ENCODE measurements around the gene RUNX3.
A peak's percentile ranks its signal among the peaks of the same experiment; 100 is the strongest.

RUNX3 gene

DNA sequence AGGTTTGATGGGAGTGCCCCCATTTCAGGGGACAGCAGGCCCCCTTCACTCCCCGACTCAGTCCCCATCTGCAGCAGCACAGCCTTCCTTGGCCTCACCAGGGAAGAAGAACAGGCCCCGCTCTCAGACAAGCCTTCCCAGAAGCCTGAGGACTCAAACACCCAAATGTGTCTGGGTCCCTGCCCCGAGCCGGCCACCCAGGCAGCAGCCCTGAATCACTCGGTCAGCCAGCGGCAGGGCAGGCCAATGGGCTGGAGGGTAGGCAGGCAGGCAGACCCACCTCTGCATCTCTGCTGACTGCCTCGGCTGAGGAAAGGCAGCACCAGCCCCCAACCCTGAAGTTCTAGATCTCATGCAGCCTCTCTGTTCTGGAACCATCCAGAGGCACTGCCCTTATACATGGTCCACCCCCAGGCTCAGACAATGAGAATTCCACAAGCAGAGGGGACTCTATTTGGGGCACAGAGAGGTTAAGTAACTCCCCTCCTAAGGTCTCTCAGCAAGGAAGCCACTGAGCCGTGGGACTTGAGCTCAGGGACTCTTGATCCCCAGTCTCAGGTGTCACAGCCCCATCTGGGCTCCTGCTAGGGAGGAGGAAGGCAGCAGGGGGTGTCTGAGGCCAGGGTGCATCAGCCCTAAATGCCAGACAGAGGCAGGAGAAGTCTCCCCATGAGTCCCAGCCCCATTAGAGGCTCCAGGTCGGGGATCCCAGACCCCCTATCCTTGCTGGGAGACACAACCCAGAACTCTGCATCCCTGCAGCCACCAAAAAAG is 33.2 kb upstream of the RUNX3 start:
- peak; percentile 13 for DNase-seq

DNA sequence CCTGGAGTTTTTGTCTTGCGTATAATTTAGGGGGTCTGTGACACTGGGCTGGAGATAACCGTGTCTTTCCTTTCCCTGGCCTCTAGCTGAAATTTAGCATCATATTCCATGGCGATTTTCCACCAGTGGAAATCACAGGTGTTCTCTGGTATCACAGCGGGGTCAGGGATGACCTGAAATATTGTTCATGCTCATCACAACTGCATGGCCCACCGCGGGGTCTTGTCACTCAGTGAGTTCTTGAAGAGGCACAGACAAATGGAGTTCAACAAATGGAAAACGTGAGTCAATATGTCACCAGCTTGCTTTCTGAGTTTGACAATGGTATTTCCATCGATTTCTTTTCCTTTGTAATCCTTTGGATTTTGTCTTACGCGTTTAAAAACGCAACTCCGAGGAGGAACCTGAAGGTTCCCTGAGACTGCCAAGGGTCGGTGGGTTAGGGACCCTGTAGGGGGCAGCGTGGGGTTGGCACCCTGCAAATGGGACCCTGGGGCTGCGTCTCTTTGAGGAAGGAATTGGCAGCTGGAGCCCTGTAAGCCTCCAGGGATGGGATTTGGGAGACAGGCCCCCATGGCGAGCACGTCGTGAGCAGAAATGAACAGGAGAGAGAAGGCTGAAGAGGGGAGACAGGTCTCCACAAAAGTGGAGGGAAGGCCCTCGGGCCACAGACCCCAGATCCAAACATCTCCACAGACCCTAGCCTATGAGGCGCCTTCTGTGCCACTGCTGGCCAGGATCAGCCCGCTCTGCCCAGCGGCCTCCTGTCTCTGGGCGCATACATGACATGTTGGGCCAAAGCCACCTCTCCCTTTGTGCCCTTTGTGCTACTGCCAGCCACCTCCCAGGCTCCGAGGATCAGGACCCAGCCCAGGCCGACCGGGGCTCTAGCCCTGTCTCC is 32.1 kb upstream of the RUNX3 start:
- DNase-seq = peak; percentile 18

DNA sequence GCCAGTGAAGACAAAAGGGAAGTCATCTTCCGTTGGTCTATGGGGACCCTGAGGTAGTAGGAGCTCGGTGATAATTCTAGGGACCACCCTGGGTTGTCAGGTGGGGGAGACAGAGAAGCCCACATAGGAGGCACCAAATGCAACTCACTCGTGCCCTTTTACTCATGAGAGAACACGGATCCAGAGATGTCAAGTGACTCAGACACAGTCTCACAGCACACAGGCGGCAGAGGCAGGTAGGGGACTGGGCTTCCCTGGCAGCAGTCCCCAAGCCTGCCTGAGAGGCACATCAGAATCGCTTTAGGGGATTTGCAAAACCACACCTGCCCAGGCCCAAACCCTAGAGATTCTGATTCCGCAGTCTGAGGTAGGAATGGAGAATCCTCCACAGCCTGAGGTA is 31.3 kb upstream of the RUNX3 start:
- no peak for DNase-seq

DNA sequence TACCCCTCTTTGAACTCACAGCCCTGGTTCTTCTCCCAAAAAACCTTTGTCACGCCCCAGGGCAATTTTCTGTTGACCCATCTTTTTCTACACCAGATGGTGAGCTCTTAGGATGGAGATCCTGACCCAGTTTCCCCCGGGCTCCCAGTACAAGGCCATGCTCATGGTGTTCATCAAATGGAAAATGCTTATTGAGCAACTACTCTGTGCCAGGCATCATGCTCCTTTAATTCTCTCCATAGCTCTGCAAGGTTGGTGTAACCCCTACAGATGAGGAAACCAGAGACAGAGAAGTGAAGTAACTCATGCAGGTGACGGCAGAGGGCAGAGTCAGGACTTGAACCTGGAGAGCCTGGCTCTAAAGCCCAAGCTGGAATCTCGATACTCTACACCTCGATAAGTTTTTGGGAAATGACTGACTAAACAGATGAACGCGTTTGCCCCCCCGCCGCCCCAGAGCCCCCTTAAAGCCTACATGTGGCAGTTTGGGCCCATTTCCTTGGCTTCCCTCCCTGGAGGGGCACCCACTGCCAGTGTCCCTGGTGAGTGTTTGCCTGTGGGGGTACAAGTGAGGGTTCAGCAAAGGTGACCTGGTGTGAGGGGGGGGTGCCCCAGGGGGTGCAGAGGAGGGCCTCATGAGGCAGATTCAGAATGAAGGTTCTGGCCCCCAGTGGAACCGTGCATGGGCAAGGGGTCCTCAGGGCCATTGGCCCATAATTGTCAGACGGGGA is 30.2 kb upstream of the RUNX3 start:
- peak; percentile 3 for DNase-seq

DNA sequence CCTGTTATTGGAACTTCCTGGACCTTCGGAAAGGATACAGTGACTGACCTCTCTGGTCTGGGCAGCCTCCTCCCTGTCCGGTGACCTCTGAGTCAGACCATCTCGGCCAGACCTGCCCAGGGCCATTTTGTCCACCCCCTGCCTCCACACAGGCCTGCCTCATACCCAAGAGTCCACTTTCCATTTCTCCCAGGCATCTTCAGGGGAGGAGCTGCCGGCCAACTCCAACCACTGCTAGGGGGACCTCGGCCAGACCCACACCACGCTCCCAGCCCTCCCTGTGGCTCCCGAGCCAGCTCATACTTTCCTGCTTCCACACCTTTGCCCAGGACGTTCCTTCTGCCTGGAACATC is 29.5 kb upstream of the RUNX3 start:
- peak; percentile 15 for DNase-seq

DNA sequence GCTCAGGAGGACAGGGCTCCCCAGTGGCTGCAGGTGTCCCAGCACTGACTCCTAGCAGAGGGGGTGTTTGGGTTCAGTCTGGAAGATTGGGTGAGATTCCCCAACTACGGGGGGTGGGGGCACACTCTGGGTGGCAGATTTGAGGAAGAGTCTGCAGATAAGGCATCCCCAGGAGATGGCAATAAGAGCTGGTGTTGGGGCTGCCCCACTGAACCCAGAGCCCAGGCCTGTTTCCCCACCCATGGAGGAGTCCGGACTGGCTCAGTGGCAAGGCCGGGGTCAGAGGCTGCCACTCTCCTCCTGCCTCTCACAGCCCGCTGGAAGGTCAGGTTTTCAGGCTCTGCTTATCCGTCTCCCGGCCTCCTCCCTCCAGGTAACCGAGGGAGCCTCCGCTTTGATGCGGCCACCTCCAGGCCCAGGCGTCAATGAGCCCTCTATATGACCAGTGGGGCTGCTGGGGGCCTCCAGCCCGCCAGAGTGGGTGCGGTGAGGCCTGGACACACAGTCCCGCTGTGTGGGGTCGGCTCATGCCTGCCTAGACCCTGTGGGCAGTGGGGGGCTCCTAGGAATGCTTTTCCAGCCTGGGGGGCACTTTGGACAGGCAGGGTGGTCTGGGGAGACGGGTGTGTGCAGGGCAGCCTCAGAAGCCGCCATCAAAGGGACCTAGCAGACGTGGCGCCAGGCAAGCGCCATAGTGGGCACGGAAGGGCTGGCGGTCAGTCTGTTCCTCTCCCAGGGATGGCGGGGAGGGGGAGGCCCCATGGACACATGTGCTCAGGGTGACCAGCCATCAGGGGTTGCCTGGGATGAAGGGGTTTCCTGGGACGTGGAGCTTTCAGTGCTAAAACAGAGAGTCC is 28.9 kb upstream of the RUNX3 start:
- DNase-seq = peak; percentile 21

DNA sequence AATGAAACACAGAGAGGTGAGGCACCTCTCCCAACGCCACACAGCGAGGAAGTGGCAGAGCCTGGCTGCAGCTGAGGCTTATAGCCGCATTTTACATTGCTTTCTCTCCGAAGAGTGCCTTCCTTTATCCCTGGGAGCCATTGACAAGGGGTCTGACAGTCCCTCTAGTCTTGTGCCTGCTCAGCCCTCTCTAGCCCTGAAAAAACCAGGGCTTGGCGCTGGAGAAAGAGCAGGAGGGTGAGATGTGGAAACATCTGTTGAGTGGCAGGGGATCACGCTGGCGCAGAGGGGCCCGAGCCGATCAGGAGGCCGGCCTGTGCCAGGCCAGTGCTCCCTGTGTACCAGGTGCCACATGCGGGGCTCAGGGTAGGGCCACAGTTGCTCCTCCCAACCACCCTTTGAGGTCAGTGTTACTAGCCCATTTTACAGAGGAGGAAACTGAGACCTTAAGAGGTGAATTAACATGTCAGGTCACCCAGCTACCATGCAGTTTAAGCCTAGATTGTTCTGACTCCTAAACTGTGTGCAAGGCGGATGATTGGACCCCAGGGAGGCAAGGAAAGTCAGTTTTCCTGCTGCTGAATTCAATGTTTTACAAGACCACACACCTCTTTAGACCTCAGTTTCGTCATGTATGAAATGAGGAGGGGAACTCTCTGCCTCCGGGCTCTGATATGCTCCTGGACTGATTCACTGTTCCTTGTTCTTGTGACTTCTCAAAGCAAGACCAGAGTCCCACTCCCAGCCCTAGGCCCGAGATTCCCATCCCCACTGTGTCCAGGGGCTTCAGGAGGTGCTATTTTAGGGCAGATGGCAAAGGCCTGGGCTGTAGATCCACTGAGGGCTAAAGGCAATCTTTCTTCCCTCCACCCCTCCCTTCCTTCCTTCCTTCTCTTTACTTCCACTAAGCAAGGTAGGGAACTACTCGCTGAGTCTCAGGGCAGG is 28.0 kb upstream of the RUNX3 start:
- DNase-seq = peak; percentile 9

DNA sequence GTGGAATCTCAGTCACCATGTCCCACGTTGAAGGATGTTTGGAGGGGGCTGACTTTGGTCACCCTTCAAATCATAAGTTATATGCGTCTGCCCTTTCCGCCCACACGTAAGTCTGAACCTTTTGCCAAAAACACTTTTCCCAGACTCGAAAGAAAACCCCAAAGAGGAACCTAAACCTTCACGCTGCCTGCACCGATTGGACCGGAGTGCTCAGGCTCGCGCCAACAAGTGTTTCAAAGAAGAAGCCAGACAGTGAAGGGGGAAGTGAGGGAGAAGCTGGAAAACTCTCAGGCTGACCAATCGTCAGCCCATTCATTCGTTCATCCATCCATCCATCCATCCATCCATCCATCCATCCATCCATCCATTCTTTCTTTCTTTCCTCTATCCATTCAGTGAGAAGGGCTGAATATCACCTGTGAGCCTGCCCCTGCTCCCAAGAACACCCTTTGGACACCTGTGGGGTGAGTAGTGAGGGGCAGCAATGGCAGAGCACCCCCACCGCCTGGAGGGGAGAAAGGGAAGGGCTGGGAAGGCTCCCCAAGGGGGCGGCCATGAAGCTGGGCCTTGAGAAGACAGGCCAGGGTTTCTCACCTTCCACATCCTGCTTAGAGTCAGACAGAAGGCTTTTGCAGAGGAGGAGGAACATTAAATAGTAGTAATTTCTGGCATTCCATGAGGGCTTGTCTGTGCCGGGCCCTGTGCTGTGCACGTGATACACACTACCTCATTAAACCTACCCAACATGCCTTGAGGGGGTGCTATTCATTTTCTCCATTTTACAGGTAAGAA is 27.1 kb upstream of the RUNX3 start:
- peak; percentile 17 for DNase-seq

DNA sequence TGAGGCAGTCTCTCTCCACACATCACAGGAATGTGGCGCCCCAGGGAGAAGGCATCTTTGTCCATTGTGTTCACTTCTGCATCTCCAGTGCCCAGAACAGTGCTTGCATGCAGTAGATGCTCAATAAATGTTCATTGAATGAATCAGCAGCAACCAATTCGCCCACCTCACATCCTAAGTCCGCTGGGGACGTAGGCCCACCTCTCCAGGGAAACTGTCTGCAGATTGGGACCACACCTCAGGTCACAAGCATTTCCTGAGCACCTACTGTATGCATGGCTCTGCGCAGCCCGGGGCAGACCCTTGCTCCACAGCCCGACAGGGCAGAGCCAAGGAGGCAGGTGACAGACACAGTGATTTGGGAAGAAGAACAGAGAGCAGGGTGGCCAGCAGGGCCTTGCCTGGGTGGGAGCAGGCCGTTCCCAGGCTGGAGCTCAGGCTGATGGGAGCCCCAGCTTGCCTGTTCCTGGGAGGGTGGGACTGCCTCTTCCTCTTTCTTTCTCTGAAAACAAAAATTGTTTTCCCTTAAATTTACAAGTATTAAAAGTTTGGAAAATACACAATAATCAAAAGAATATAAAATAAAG is 25.8 kb upstream of the RUNX3 start:
- DNase-seq = peak; percentile 5

DNA sequence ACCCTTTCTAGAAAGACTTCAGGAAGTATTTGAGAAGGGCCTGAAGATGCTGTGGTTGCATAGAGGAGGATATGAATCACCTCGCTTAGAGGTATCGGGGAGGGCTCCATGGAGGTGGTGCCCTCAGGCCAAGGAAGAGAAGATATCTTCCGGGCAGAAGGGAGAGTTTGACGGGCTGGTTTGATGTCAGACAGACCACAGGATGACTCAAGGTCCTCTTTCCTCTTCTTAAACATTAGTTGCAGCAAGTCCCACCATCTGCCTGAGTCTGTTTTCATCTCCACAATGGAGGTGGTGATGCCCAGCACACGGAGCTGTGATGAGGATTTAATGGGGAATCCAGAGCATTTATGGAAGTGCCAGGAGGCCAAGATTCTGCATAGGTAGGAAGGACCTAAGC is 25.1 kb upstream of the RUNX3 start:
- peak; percentile 7 for DNase-seq

DNA sequence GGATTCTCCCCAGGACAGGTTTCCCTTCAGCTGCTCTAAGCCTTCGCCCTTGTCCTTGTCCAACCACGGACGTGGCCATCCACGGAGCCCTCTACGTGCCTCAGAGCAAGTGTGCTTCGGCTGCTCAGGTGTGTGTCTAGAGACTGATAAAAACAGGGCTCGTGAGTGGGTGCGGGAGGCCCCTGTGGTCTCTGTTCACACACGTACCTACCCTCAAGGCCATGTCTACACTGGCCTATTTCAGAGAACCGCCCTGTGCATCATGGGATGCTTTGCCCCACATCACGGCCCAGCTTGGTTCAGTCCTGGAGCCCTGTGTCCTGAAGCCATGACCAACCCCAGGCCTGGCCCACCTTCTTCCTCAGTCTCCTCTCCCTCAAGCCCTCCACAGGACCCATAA is 24.6 kb upstream of the RUNX3 start:
- no peak for DNase-seq

DNA sequence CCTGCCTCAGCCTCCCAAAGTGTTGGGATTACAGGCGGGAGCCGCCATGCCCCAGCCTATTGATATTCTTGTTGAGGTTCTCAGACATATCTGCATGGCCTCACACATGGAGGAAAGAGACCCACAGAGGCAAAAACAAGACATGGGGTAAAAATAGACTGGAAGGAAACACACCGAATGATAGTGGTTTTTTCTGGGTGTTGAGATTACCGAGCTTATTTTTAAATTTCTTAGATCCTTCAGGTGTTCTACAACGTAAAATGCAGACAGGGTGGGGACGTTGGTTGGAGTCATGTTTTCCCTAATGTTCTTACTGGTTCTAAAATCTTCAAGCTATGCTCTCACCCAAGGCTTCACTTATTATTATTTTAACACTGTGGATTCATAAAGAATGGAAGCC is 23.9 kb upstream of the RUNX3 start:
- DNase-seq = no peak

DNA sequence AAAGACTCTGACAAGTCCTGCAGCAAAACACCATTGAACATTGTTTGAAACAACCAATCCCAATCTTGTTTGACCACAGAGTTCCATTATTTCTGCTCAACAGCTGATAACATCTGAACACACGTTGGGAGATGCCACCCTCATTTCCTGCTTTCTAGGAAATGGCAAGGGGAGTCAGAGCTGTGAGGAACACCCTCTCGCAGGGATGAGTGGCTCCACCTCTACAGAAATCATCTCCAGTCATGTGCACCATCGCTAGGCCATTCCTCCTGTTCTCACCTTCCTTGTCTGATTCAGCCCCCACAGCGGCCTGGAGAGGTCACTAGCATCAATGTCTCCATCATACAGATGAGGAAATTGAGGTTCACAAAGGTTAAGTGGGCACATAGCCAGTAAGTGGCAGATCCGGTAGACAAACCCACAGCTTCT is 22.4 kb upstream of the RUNX3 start:
- DNase-seq = peak; percentile 10

DNA sequence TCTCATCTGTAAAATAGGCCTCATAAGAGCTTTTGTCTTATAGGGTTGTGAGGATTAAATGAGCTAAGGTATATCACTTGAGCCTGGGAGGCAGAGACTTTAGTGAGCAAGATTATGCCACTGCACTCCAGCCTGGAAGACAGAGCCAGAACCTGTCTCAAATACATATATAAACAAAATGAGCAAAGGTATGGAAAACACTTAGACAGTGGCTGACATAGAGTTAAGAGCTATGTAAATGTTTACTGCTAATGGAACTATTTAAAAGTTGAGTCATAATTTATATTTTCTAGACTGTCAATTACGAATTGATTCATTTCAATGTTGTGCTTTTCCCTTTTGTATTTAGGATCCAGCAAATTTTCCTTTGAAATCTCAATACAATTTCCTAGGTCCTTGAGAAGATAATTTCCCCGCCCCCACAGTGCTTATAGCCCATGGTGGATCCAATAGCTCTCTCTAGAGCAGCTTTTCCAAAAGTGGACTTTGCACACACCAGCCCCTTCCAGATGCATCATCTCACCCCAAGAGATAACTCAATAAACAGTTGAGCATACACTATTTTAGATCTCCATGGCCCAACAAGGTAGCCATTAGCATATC is 21.8 kb upstream of the RUNX3 start:
- DNase-seq = no peak

DNA sequence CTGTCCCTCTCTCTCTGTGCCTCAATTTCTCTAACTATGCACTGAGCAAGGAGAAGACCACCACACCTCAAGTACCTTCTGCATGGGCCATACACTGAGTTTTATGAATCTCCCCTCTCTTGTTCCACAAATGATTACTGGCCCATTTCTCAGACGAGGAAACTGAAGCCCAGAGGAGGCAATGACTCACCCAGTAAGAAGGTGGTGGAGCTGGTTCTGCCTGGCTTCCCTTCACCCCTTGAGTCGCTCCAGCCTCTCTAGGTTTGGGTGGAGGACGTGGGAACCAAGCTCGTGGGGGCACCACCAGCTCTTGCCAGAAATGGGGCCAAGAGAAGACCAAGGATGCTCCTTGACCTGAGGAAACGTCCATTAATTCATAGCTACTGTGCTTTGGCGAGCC is 21.3 kb upstream of the RUNX3 start:
- peak; percentile 4 for DNase-seq

DNA sequence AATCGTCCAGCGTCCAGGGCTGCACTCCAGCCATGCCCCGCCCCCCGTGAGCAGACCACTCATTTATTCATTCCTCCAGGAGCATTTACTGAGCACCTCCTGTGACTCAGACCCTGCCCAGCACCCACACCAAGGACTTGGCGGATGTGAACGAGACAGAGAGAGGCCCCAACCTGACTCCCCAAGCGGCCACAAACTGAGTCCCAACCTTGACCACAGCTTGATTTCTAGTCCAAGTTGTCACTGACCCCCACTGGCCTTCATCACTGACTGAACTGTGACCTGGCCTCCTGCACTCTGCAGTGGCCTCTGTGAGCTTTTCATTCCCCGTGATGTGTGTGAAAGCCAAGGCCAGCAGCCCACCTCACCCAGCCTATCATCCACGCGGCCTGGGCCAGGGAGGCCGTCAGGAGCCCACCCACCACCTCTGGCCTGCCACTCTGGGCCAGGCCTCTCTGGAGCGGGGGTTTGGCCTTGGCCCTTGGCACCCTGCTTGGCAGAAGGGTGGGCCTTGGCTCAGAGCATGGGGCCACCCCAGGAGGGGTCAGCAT is 19.3 kb upstream of the RUNX3 start:
- no peak for DNase-seq

DNA sequence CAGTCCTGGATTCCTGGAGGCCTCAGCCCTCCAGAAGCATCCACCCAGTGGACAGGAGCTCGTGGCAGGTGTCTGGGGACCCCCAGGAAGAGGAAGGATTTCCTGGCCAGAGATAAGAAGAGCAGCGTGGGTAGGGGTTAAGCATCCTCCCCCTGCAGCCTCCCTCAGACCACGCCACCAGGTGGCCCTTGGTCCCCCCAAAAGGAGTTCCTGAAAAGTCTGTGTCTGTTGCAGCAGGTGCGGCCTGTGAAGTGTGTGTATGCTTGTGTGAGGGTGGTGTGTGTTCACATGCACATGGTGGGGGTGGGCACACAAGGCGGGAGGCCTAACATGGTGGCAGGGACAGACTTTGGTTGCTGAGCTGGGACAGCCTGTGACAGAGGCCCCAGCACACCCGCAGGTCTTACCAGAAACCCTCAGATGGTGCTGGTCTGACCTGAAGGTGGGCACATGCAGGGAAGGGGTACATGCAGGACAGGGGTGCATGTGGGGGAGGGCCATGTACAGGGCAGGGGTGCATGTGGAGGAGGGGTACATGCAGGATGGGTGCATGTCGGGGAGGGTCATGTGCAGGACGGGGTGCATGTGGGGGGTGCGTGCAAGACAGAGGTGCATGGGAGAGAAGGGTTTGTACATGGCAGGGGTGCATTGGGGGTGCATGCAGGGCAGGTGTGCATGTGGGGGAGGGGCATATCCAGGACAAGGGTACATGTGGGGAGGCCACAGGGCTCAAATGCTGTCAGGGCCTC is 18.2 kb upstream of the RUNX3 start:
- DNase-seq = no peak

DNA sequence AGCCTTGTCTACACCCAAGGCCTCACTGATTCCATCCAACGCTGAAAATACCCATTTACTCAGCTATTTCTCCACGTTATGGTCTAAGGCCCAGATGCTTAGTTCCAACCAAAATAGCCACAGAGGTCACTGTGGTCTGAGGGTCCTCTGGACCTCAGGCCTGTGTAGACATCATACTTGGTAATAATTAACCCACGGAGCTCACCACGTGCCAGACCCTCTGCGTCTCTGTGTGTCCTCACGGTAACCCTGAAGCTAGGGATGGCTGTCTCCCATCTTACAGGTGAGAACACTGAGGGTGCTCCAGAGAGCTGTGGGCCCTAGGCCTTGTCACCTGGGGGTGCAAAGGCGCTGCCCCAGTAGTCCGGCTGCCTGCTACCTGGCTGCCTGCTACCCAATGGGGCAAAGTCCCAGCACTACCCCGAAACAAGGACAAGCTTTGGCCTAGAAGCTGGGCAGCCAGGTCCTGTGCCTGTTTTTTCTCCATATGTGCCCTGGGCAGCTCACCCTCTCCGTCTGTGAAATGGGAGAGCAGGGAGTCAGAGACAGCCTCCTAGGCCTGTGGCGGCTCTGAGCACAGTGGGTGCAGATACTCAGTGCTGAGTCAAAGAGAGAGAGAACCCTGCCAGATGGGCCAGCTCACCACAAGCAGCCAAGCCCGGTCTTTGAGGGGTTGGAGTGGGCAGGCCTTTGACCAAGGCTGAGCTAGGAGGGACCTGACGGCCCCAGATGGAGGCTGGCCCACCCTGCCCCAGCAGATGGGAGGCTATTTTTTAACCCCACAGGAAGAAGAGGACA is 17.0 kb upstream of the RUNX3 start:
- no peak for DNase-seq
